ENCODE results near the gene RASGEF1C. TPM values are rescaled to one million over a fixed set of nuclear protein-coding genes. Genes with fewer than 3 reads are reported as not detected.

Gene RASGEF1C
- total RNA-seq, 1 experiment from 2014 or later: 0.29 TPM

- ATAC-seq (no peak), DNase-seq (no peak)
- BruUV-seq (replicated peaks): no TSS peak
- Histone ChIP-seq H3K4me1 (ENCODE audit: insufficient read depth, low read length) (no peaks in the 10 kb centered on the region), H3K79me2 (ENCODE audit: low read length) (no peaks in the 10 kb centered on the region), H3K9me3 (ENCODE audit: low read length) (no peaks in the 10 kb centered on the region), H3K9ac (ENCODE audit: low read length) (no peak overlapping the region), H3K27me3 (ENCODE audit: low read length) (no peaks in the 10 kb centered on the region), H4K20me1 (ENCODE audit: low read length) (no peaks in the 10 kb centered on the region), H2AFZ (ENCODE audit: low read length) (no peak overlapping the region), H3K4me2 (ENCODE audit: low read length) (no peak overlapping the region), H3K4me3 (ENCODE audit: low read length) (no peak overlapping the region), H3K9me2 (replicated peaks; ENCODE audit: low read length) (no peaks in the 10 kb centered on the region), H3K36me3 (ENCODE audit: low read depth, low read length) (no peaks in the 10 kb centered on the region), H3F3A (ENCODE audit: low read length, unreplicated experiment) (no peaks in the 10 kb centered on the region), H3K27ac (ENCODE audit: low read length) (no peak overlapping the region)
- ChIA-PET CTCF (no interaction called here), POLR2A (ENCODE audit: unreplicated experiment) (no interaction called here)
- TF ChIP-seq EZH2 (IDR thresholded peaks at IDR 0.05; ENCODE audit: low read length, unreplicated experiment): no peak
- no peak for TF ChIP-seq EZH2phosphoT487 (IDR thresholded peaks at IDR 0.05; ENCODE audit: borderline replicate concordance, low read length)
- TF ChIP-seq CTCF (conservative IDR thresholded peaks at IDR 0.05; ENCODE audit: low read depth, low read length): no peak
- intact Hi-C loops (cut with micrococcal nuclease): no loop called here
Observed at GRCh38 chr5:180157866-180158265, 51.1 kb downstream of the RASGEF1C start.

- no peak for TF ChIP-seq EZH2phosphoT487 (IDR thresholded peaks at IDR 0.05; ENCODE audit: borderline replicate concordance, low read length)
- no peak for TF ChIP-seq EZH2 (IDR thresholded peaks at IDR 0.05; ENCODE audit: low read length, unreplicated experiment)
- TF ChIP-seq CTCF (conservative IDR thresholded peaks at IDR 0.05; ENCODE audit: low read depth, low read length): no peak
- Histone ChIP-seq H3F3A (ENCODE audit: low read length, unreplicated experiment) (no peaks in the 10 kb centered on the region), H3K9ac (ENCODE audit: low read length) (no peak overlapping the region), H2AFZ (ENCODE audit: low read length) (no peak overlapping the region), H3K36me3 (ENCODE audit: low read depth, low read length) (no peaks in the 10 kb centered on the region), H4K20me1 (ENCODE audit: low read length) (no peaks in the 10 kb centered on the region), H3K9me3 (ENCODE audit: low read length) (no peaks in the 10 kb centered on the region), H3K9me2 (replicated peaks; ENCODE audit: low read length) (no peaks in the 10 kb centered on the region), H3K79me2 (ENCODE audit: low read length) (no peaks in the 10 kb centered on the region), H3K27ac (ENCODE audit: low read length) (no peak overlapping the region), H3K4me2 (ENCODE audit: low read length) (no peak overlapping the region), H3K4me1 (ENCODE audit: insufficient read depth, low read length) (no peaks in the 10 kb centered on the region), H3K4me3 (ENCODE audit: low read length) (no peak overlapping the region), H3K27me3 (ENCODE audit: low read length) (no peaks in the 10 kb centered on the region)
- DNase-seq (no peak), ATAC-seq (no peak)
- intact Hi-C loops (cut with micrococcal nuclease): no loop called here
- no TSS peak for BruUV-seq (replicated peaks)
- POLR2A ChIA-PET (ENCODE audit: unreplicated experiment): no interaction called here
- CTCF ChIA-PET: no interaction called here
Observed at GRCh38 chr5:180156141-180156540, 52.9 kb downstream of the RASGEF1C start.

GRCh38 chr5:180155365-180155926 is 53.6 kb downstream of the RASGEF1C start:
- DNase-seq (no peak), ATAC-seq (no peak)
- Histone ChIP-seq H3K4me2 (ENCODE audit: low read length) (no peak overlapping the region), H3K4me3 (ENCODE audit: low read length) (no peak overlapping the region), H3K9ac (ENCODE audit: low read length) (no peak overlapping the region), H3F3A (ENCODE audit: low read length, unreplicated experiment) (no peaks in the 10 kb centered on the region), H3K27ac (ENCODE audit: low read length) (no peak overlapping the region), H3K79me2 (ENCODE audit: low read length) (no peaks in the 10 kb centered on the region), H2AFZ (ENCODE audit: low read length) (no peak overlapping the region), H3K36me3 (ENCODE audit: low read depth, low read length) (no peaks in the 10 kb centered on the region), H3K4me1 (ENCODE audit: insufficient read depth, low read length) (no peaks in the 10 kb centered on the region), H3K9me2 (replicated peaks; ENCODE audit: low read length) (no peaks in the 10 kb centered on the region), H3K27me3 (ENCODE audit: low read length) (no peaks in the 10 kb centered on the region), H3K9me3 (ENCODE audit: low read length) (no peaks in the 10 kb centered on the region), H4K20me1 (ENCODE audit: low read length) (no peaks in the 10 kb centered on the region)
- intact Hi-C loops (cut with micrococcal nuclease): no loop called here
- no TSS peak for BruUV-seq (replicated peaks)
- TF ChIP-seq EZH2phosphoT487 (IDR thresholded peaks at IDR 0.05; ENCODE audit: borderline replicate concordance, low read length) (no peak), CTCF (conservative IDR thresholded peaks at IDR 0.05; ENCODE audit: low read depth, low read length) (no peak), EZH2 (IDR thresholded peaks at IDR 0.05; ENCODE audit: low read length, unreplicated experiment) (no peak)
- ChIA-PET CTCF (no interaction called here), POLR2A (ENCODE audit: unreplicated experiment) (no interaction called here)

Measured in PC-3 (cell line).